ENCODE data around the gene UBP1. TPM values are rescaled to one million over a fixed set of nuclear protein-coding genes. Genes with fewer than 3 reads are reported as not detected.
A peak's percentile ranks its signal among the peaks of the same experiment; 100 is the strongest.

The UBP1 gene
- total and polyA plus RNA-seq, 9 of the 15 experiments (the other 6 are each of a cell fraction or from before 2014, with no cell fraction given) = 13.6 to 143 (median 79.6) TPM

GRCh38 chr3:33440328-33441224, at the start of gene UBP1 (continued):
- no peak for TF ChIP-seq ZNF696 (CRISPR knock-in tag; conservative IDR thresholded peaks at IDR 0.05)
- peak; percentile 86; the same call in 1 of the 2 replicates for TF ChIP-seq MTA3 (IDR thresholded peaks at IDR 0.05; ENCODE audit: borderline replicate concordance)
- TF ChIP-seq CXXC5 (CRISPR knock-in tag; IDR thresholded peaks at IDR 0.05) = peak; percentile 99
- no peak for TF ChIP-seq CREBBP (IDR thresholded peaks at IDR 0.05; ENCODE audit: low read depth, low read length)
- TF ChIP-seq EHMT2 (IDR thresholded peaks at IDR 0.05) = peak; percentile 82
- TF ChIP-seq MNT (conservative IDR thresholded peaks at IDR 0.05) = peak; percentile 78 to 80
- no peak for TF ChIP-seq MIER1 (IDR thresholded peaks at IDR 0.05; ENCODE audit: low read depth)
- TF ChIP-seq L3MBTL2 (IDR thresholded peaks at IDR 0.05) = peak; percentile 91
- peak; percentile 75 for TF ChIP-seq JUND (IDR thresholded peaks at IDR 0.05; ENCODE audit: borderline replicate concordance, low read depth, low read length)
- no peak; the same call in 2 of the 3 replicates for TF ChIP-seq JUND (tag; IDR thresholded peaks at IDR 0.05; ENCODE audit: borderline replicate concordance, low read depth, low read length)
- TF ChIP-seq, protein P1, sequence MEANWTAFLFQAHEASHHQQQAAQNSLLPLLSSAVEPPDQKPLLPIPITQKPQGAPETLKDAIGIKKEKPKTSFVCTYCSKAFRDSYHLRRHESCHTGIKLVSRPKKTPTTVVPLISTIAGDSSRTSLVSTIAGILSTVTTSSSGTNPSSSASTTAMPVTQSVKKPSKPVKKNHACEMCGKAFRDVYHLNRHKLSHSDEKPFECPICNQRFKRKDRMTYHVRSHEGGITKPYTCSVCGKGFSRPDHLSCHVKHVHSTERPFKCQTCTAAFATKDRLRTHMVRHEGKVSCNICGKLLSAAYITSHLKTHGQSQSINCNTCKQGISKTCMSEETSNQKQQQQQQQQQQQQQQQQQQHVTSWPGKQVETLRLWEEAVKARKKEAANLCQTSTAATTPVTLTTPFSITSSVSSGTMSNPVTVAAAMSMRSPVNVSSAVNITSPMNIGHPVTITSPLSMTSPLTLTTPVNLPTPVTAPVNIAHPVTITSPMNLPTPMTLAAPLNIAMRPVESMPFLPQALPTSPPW (CRISPR knock-in tag; IDR thresholded peaks at IDR 0.05) = peak; percentile 96
- TF ChIP-seq FOS (IDR thresholded peaks at IDR 0.05; ENCODE audit: extremely low read depth, insufficient read length) = peak; percentile 86
- no peak for TF ChIP-seq ZNF668 (CRISPR knock-in tag; IDR thresholded peaks at IDR 0.05)
- no peak; the same call in 1 of the 2 replicates for TF ChIP-seq ZZZ3 (IDR thresholded peaks at IDR 0.05)
- TF ChIP-seq BCOR (IDR thresholded peaks at IDR 0.05) = 0 out of 2 replicates have a peak, but pooled peaks have one; percentile 41
- 0 out of 2 replicates have a peak, but pooled peaks have one; percentile 33 for TF ChIP-seq ATF1 (CRISPR knock-in tag; IDR thresholded peaks at IDR 0.05)
- peak; percentile 96 for TF ChIP-seq ATF1 (tag; IDR thresholded peaks at IDR 0.05)
- TF ChIP-seq, protein P2, sequence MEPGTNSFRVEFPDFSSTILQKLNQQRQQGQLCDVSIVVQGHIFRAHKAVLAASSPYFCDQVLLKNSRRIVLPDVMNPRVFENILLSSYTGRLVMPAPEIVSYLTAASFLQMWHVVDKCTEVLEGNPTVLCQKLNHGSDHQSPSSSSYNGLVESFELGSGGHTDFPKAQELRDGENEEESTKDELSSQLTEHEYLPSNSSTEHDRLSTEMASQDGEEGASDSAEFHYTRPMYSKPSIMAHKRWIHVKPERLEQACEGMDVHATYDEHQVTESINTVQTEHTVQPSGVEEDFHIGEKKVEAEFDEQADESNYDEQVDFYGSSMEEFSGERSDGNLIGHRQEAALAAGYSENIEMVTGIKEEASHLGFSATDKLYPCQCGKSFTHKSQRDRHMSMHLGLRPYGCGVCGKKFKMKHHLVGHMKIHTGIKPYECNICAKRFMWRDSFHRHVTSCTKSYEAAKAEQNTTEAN (CRISPR knock-in tag; IDR thresholded peaks at IDR 0.05) = no peak
- TF ChIP-seq, protein P3, sequence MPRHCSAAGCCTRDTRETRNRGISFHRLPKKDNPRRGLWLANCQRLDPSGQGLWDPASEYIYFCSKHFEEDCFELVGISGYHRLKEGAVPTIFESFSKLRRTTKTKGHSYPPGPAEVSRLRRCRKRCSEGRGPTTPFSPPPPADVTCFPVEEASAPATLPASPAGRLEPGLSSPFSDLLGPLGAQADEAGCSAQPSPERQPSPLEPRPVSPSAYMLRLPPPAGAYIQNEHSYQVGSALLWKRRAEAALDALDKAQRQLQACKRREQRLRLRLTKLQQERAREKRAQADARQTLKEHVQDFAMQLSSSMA (CRISPR knock-in tag; IDR thresholded peaks at IDR 0.05) = no peak
- TF ChIP-seq HMG20A (CRISPR knock-in tag; conservative IDR thresholded peaks at IDR 0.05) = no peak
- TF ChIP-seq TRIM25 (IDR thresholded peaks at IDR 0.05; ENCODE audit: borderline replicate concordance) = no peak
- TF ChIP-seq PHTF2 (CRISPR knock-in tag; IDR thresholded peaks at IDR 0.05) = no peak
